IMR-90 (cell line): Measurements from ENCODE around the gene BRD1. TPM values are rescaled to one million over a fixed set of nuclear protein-coding genes. Genes with fewer than 3 reads are reported as not detected.

Experiments used
- ATAC-seq: fragments of 200-7000 bp; cut with Tn5 transposase; 2 replicates; pipeline ENCODE4 v1.9.1; 2020; ENCODE audit warnings: low read depth, mild to moderate bottlenecking, moderate library complexity
- Bru-seq: library from RNA; stranded (reverse); fragments of 400-500 nt; gene quantifications from one replicate; lab custom pipeline; 2021; lab: Mats Ljungman, UMichigan
- BruChase-seq, 2 experiments: library from RNA; stranded (reverse); fragments of 400-500 nt; gene quantifications; one replicate each; lab custom pipeline; 2021; lab: Mats Ljungman, UMichigan
- BruUV-seq: library from RNA; stranded (reverse); fragments of 400-500 nt; replicated peaks from 2 replicates; lab custom pipeline; 2021; lab: Mats Ljungman, UMichigan
- CTCF ChIA-PET: fragments of 300-600 bp; formaldehyde crosslinking; extraction: SDS; loops from one replicate; lab custom pipeline; 2021; ENCODE audit warnings: antibody characterized with exemption; lab: Yijun Ruan, JAX
- POLR2A ChIA-PET: fragments of 300-600 bp; sonication (Branson Sonifier 250); formaldehyde crosslinking; loops from one replicate; lab custom pipeline; 2022; ENCODE audit warnings: antibody characterized with exemption; ENCODE audit not compliant: unreplicated experiment; lab: Charles Lee
- DNase-seq: peaks from one replicate; pipeline ENCODE4 v3.0.0; 2013
- H2AFZ ChIP-seq: replicated peaks from 2 replicates; pipeline ENCODE3; 2013; ENCODE audit warnings: low read length, mild to moderate bottlenecking; ENCODE audit not compliant: poor library complexity
- H2AK5ac ChIP-seq: 2 replicates; pipeline ENCODE4 v1.6.1; 2013; ENCODE audit warnings: low read depth, low read length, inconsistent platforms
- H2AK9ac ChIP-seq: replicated peaks from 2 replicates; pipeline ENCODE3; 2013; ENCODE audit warnings: mild to moderate bottlenecking, low read depth, low read length, moderate library complexity; ENCODE audit not compliant: poor library complexity
- H2BK120ac ChIP-seq: 2 replicates; pipeline ENCODE4 v1.6.1; 2013; ENCODE audit warnings: low read depth, low read length, inconsistent platforms
- H2BK15ac ChIP-seq: 3 replicates; pipeline ENCODE4 v1.6.1; 2013; ENCODE audit warnings: low read depth, low read length, inconsistent platforms
- H2BK20ac ChIP-seq: 2 replicates; pipeline ENCODE4 v1.6.1; 2013; ENCODE audit warnings: low read depth, mild to moderate bottlenecking, inconsistent platforms, low read length, moderate library complexity
- H2BK5ac ChIP-seq: 2 replicates; pipeline ENCODE4 v1.6.1; 2013; ENCODE audit warnings: mild to moderate bottlenecking, low read depth, low read length, inconsistent platforms; ENCODE audit not compliant: poor library complexity, severe bottlenecking
- H3K14ac ChIP-seq: replicated peaks from 2 replicates; pipeline ENCODE4 v1.6.1; 2013; ENCODE audit warnings: low read depth, low read length, inconsistent platforms
- H3K18ac ChIP-seq: 2 replicates; pipeline ENCODE4 v1.6.1; 2013; ENCODE audit warnings: low read depth, low read length, control low read depth
- H3K23ac ChIP-seq: 2 replicates; pipeline ENCODE4 v1.6.1; 2013; ENCODE audit warnings: low read depth, low read length, inconsistent platforms
- H3K27ac ChIP-seq: 2 replicates; pipeline ENCODE4 v1.5.1; 2013; ENCODE audit warnings: mild to moderate bottlenecking, control low read depth, low read length; ENCODE audit not compliant: insufficient read depth
- H3K27me3 ChIP-seq: 2 replicates; pipeline ENCODE4 v1.6.1; 2013; ENCODE audit warnings: low read length; ENCODE audit not compliant: control insufficient read depth, insufficient read depth
- H3K36me3 ChIP-seq: 2 replicates; pipeline ENCODE4 v1.6.1; 2013; ENCODE audit warnings: low read length, mixed read lengths; ENCODE audit not compliant: control insufficient read depth, insufficient read depth
- H3K4ac ChIP-seq: 2 replicates; pipeline ENCODE4 v1.6.1; 2013; ENCODE audit warnings: low read depth, low read length, inconsistent platforms
- H3K4me1 ChIP-seq: 2 replicates; pipeline ENCODE4 v1.6.1; 2013; ENCODE audit warnings: low read length, mixed read lengths; ENCODE audit not compliant: control insufficient read depth, insufficient read depth
- H3K4me2 ChIP-seq: 2 replicates; pipeline ENCODE4 v1.6.1; 2013; ENCODE audit warnings: low read depth, mild to moderate bottlenecking, control low read depth, low read length, moderate library complexity
- H3K4me3 ChIP-seq: 2 replicates; pipeline ENCODE4 v1.5.1; 2013; ENCODE audit warnings: low read depth, mild to moderate bottlenecking, control low read depth, low read length, moderate library complexity; ENCODE audit not compliant: insufficient read depth
- H3K56ac ChIP-seq: 2 replicates; pipeline ENCODE4 v1.6.1; 2013; ENCODE audit warnings: low read length, inconsistent platforms; ENCODE audit not compliant: insufficient read depth; ENCODE audit errors: extremely low read depth
- H3K79me1 ChIP-seq, 2 experiments: 2 replicates each; pipeline ENCODE4 v1.6.1; 2013; ENCODE audit warnings: low read length in 2 of 2, inconsistent platforms in 1 of 2, low read depth in 1 of 2
- H3K9ac ChIP-seq: 2 replicates; pipeline ENCODE4 v1.6.1; 2013; ENCODE audit warnings: low read depth, low read length, control low read depth
- H3K9me1 ChIP-seq: 2 replicates; pipeline ENCODE4 v1.6.1; 2013; ENCODE audit warnings: low read length, inconsistent platforms; ENCODE audit not compliant: insufficient read depth
- H3K9me3 ChIP-seq: 2 replicates; pipeline ENCODE4 v1.6.1; 2013; ENCODE audit warnings: low read length; ENCODE audit not compliant: control insufficient read depth, insufficient read depth
- H4K20me1 ChIP-seq: 2 replicates; pipeline ENCODE4 v1.6.1; 2013; ENCODE audit warnings: low read length, inconsistent platforms; ENCODE audit not compliant: insufficient read depth
- H4K5ac ChIP-seq: 2 replicates; pipeline ENCODE4 v1.6.1; 2013; ENCODE audit warnings: mild to moderate bottlenecking, low read depth, low read length, control low read depth
- H4K8ac ChIP-seq, 2 experiments: 2 replicates each; pipeline ENCODE4 v1.6.1; 2013; ENCODE audit warnings: low read depth in 2 of 2, low read length in 2 of 2, control low read depth in 1 of 2, inconsistent platforms in 1 of 2
- H4K91ac ChIP-seq: 2 replicates; pipeline ENCODE4 v1.6.1; 2013; ENCODE audit warnings: low read depth, low read length, inconsistent platforms; ENCODE audit not compliant: insufficient read depth
- CTCF ChIP-seq: conservative IDR thresholded peaks from 2 replicates; pipeline ENCODE4 v1.5.1; 2012; ENCODE audit warnings: mild to moderate bottlenecking, low read depth, low read length, improper control_type of control experiment
- ELK1 ChIP-seq: fragments of 150-350 bp; IDR thresholded peaks from 2 replicates; pipeline ENCODE4 v1.6.1; 2016; ENCODE audit warnings: low read depth, mild to moderate bottlenecking, low read length, moderate library complexity, borderline replicate concordance
- MAZ ChIP-seq: IDR thresholded peaks from 2 replicates; pipeline ENCODE4 v1.6.1; 2012; ENCODE audit warnings: low read depth, mild to moderate bottlenecking, low read length, improper control_type of control experiment, moderate library complexity, borderline replicate concordance
- POLR2A ChIP-seq: IDR thresholded peaks from 2 replicates; pipeline ENCODE4 v1.6.1; 2012; ENCODE audit warnings: mild to moderate bottlenecking, low read depth, low read length
- whole genome bisulfite sequencing, 2 experiments: methylation state at CpG; one replicate each; pipeline versions ENCODE4 v1.1.5 to v1.1.7; 2013; ENCODE audit warnings: missing lambda C conversion rate in 2 of 2; ENCODE audit not compliant: insufficient read length in 1 of 2; ENCODE audit errors: extremely low coverage in 2 of 2; 5-methylcytosine and 5-hydroxymethylcytosine counted together
- dilution Hi-C: fragments of 300-500 bp; cut with HindIII; formaldehyde crosslinking; loops from one replicate; pipeline ENCODE4 v1.14.3; 2018; ENCODE audit warnings: low sequenced_read_pairs; ENCODE audit not compliant: unreplicated experiment
- in situ Hi-C: fragments of 300-500 bp; cut with MboI; formaldehyde crosslinking; loops from 3 replicates; pipeline ENCODE4 v1.14.3; 2019; ENCODE audit warnings: low sequenced_read_pairs, inconsistent platforms, mixed read lengths
- intact Hi-C: fragments of 100-400 bp; cut with micrococcal nuclease; formaldehyde crosslinking; loops from 2 replicates; pipeline ENCODE4 v1.10.0; 2022
- long read RNA-seq: library from polyadenylated mRNA; unstranded; transcript quantifications from one replicate; pipeline ENCODE4 v2.0.0, GENCODE V29; 2021; ENCODE audit not compliant: unreplicated experiment
- polyA plus RNA-seq, 3 experiments: library from polyadenylated mRNA; depleted of rRNA; stranded (reverse); fragments of >200 nt; gene quantifications; 2 replicates each; pipeline ENCODE4 v1.2.3, GENCODE V29; 2012; ENCODE audit warnings: low replicate concordance in 1 of 3
- total RNA-seq: library from RNA; depleted of rRNA; stranded (reverse); fragments of >200 nt; gene quantifications from 2 replicates; pipeline ENCODE4 v1.2.3, GENCODE V29; 2012; rRNA removed

The BRD1 gene
- total RNA-seq: 10.0 and 10.8 TPM in 2 replicates
- 9.4 and 10.6 TPM in 2 replicates for polyA plus RNA-seq (2012; rRNA removed)
- polyA plus RNA-seq (2012; cell fraction: cytosol; rRNA removed): 8.0 and 8.3 TPM in 2 replicates
- 42.9 and 49.7 TPM in 2 replicates for polyA plus RNA-seq (2012; cell fraction: nucleus; rRNA removed; ENCODE audit: low replicate concordance)
- Bru-seq, nascent RNA: percentile 90 among the genes with signal in this experiment
- BruChase-seq, experiment 1, labeled RNA remaining after a 6-hour chase: percentile 88 among the genes with signal in this experiment
- percentile 88 among the genes with signal in this experiment for BruChase-seq, experiment 2, labeled RNA remaining after a 2-hour chase
- long read RNA-seq, full-length matches to known transcripts: 1 of 21 reads
- long read RNA-seq, partial matches to known transcripts: 9 of 21 reads
- long read RNA-seq, other reads (novel, unspliced or antisense): 11 of 21 reads

- TF ChIP-seq POLR2A (peak; percentile 76), ELK1 (no peak), MAZ (peak; percentile 96; the same call in 1 of the 2 replicates), CTCF (no peak)
- DNase-seq: peak; percentile 61
These were observed at the start of gene BRD1 for GRCh38 chr22:49827853-49828598. TSS of gene BRD1 (minus strand) at chr22:49827873. CDS start at chr22:49824317, 3,556 bp downstream.

More at GRCh38 chr22:49827853-49828598, at the start of gene BRD1:
- Histone ChIP-seq H3K56ac (peak within 1 kb of the TSS; percentile 55; the same call in 1 of the 2 replicates), H3K23ac (peak within 1 kb of the TSS; percentile 54), H3K36me3 (peaks cover 16% of the 10 kb centered on the region), H3K4ac (peak within 1 kb of the TSS; percentile 77), H2AK5ac (peak within 1 kb of the TSS; percentile 72; the same call in 1 of the 2 replicates), H3K14ac (peak within 1 kb of the TSS; percentile 69; the same call in 1 of the 2 replicates), H2AFZ (peak within 1 kb of the TSS; percentile 93), H2BK5ac (peak within 1 kb of the TSS; percentile 85), H3K9me3 (peaks cover 12% of the 10 kb centered on the region), H3K27me3 (peaks cover 2% of the 10 kb centered on the region; the same call in 1 of the 2 replicates), H3K9me1 (peaks cover 19% of the 10 kb centered on the region), H4K20me1 (peaks cover 38% of the 10 kb centered on the region), H3K79me1 (peaks cover 0 to 26% of the 10 kb centered on the region in 2 experiments; a peak in 2 of 4 replicates), H3K4me2 (peak within 1 kb of the TSS; percentile 91), H3K9ac (peak within 1 kb of the TSS; percentile 80), H3K18ac (peak within 1 kb of the TSS; percentile 74; the same call in 1 of the 2 replicates), H3K4me1 (peaks cover 10% of the 10 kb centered on the region), H2BK15ac (no peak within 1 kb of the TSS), H2BK120ac (peak within 1 kb of the TSS; percentile 52; the same call in 1 of the 2 replicates), H4K91ac (peak within 1 kb of the TSS; percentile 71), H3K4me3 (peak within 1 kb of the TSS; percentile 98), H3K27ac (peak within 1 kb of the TSS; percentile 92), H2AK9ac (peak within 1 kb of the TSS; percentile 93), H4K8ac (peak within 1 kb of the TSS; percentile 87 to 98), H2BK20ac (no peak within 1 kb of the TSS), H4K5ac (peak within 1 kb of the TSS; percentile 84)
- WGBS, 2 experiments: 0% methylated on average over 1 of the region's 54 CpGs; no CpG with 5 or more reads in 1 of the 2 experiments
- BruUV-seq: no TSS peak
- in situ Hi-C loops: no loop called here
- peak; percentile 84 for ATAC-seq
- intact Hi-C loops: no loop called here
- CTCF ChIA-PET: no interaction called here
- dilution Hi-C loops: no loop called here
- POLR2A ChIA-PET: no interaction called here
